Measurements from ENCODE around the gene GALNT17.

DNA sequence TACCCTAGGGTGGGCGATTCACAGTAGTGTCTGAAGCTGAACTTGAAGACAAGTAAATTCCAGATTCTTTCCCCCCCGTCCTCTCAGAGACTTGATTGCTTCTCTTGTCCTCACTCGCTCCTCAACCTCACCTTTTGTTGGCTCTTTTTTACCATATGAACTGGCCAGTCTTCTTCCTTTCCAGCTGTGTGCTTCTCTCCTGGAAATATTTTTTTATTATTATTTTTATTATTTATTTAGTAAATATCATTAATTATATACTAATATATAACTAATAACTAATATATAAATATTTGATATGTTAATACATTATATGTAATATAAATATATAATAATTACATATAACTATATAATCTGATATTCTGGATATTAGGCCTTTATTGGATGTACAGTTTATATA is 484.3 kb downstream of the GALNT17 start:
- TF ChIP-seq, protein P1, sequence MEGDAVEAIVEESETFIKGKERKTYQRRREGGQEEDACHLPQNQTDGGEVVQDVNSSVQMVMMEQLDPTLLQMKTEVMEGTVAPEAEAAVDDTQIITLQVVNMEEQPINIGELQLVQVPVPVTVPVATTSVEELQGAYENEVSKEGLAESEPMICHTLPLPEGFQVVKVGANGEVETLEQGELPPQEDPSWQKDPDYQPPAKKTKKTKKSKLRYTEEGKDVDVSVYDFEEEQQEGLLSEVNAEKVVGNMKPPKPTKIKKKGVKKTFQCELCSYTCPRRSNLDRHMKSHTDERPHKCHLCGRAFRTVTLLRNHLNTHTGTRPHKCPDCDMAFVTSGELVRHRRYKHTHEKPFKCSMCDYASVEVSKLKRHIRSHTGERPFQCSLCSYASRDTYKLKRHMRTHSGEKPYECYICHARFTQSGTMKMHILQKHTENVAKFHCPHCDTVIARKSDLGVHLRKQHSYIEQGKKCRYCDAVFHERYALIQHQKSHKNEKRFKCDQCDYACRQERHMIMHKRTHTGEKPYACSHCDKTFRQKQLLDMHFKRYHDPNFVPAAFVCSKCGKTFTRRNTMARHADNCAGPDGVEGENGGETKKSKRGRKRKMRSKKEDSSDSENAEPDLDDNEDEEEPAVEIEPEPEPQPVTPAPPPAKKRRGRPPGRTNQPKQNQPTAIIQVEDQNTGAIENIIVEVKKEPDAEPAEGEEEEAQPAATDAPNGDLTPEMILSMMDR (IDR thresholded peaks at IDR 0.05) = no peak
- TF ChIP-seq POLR2AphosphoS5 (IDR thresholded peaks at IDR 0.05) = no peak

Measured in prostate gland (tissue), 2 donors.